PC-9 (cell line): Measurements from ENCODE around the gene ZSWIM3. TPM values are rescaled to one million over a fixed set of nuclear protein-coding genes. Genes with fewer than 3 reads are reported as not detected.

Experiments
- BruUV-seq: library from RNA; stranded (reverse); fragments of 400-500 nt; replicated peaks from 2 replicates; lab custom pipeline; 2021; lab: Mats Ljungman, UMichigan
- CTCF ChIA-PET: fragments of 300-600 bp; sonication (Branson Sonifier 250); formaldehyde crosslinking; loops from one replicate; lab custom pipeline; 2022; ENCODE audit warnings: antibody characterized with exemption; lab: Charles Lee
- POLR2A ChIA-PET: fragments of 300-600 bp; sonication (Branson Sonifier 250); formaldehyde crosslinking; loops from one replicate; lab custom pipeline; 2022; ENCODE audit warnings: antibody characterized with exemption; ENCODE audit not compliant: unreplicated experiment; lab: Charles Lee
- DNase-seq, 2 experiments: peaks; one replicate each; pipeline versions ENCODE4 v3.0.0 to v3.0.0-alpha.2; 2015 to 2022; ENCODE audit warnings: mixed read lengths in 1 of 2
- H2AFZ ChIP-seq: fragments of 200-600 bp; sonication (generic); 2 replicates; pipeline ENCODE4 v1.8.1; 2017; ENCODE audit warnings: antibody characterized with exemption
- H3F3A ChIP-seq: fragments of 200-600 bp; sonication (generic); 2 replicates; pipeline ENCODE4 v1.8.1; 2017; ENCODE audit warnings: antibody characterized with exemption, mild to moderate bottlenecking, low read depth; ENCODE audit not compliant: insufficient read depth
- H3K27ac ChIP-seq: fragments of 200-600 bp; sonication (generic); 2 replicates; pipeline ENCODE4 v1.6.1; 2016; ENCODE audit warnings: mixed run types
- H3K27me3 ChIP-seq: fragments of 200-600 bp; sonication (generic); 2 replicates; pipeline ENCODE4 v1.6.1; 2016; ENCODE audit warnings: low read depth, mixed run types; ENCODE audit not compliant: insufficient read depth
- H3K36me3 ChIP-seq: fragments of 200-600 bp; sonication (generic); 2 replicates; pipeline ENCODE4 v1.6.1; 2016; ENCODE audit warnings: low read depth, mixed run types
- H3K4me1 ChIP-seq: fragments of 200-600 bp; sonication (generic); replicated peaks from 2 replicates; pipeline ENCODE4 v1.6.1; 2016; ENCODE audit warnings: mixed run types; ENCODE audit not compliant: insufficient read depth
- H3K4me2 ChIP-seq: fragments of 200-600 bp; sonication (generic); 2 replicates; pipeline ENCODE4 v1.6.1; 2017; ENCODE audit warnings: mixed run types
- H3K4me3 ChIP-seq: fragments of 200-600 bp; sonication (generic); 2 replicates; pipeline ENCODE4 v1.6.1; 2016; ENCODE audit warnings: mixed run types
- H3K79me2 ChIP-seq: fragments of 200-600 bp; sonication (generic); 2 replicates; pipeline ENCODE4 v1.6.1; 2017; ENCODE audit warnings: low read depth, mixed run types
- H3K9me2 ChIP-seq: fragments of 200-600 bp; sonication (generic); 2 replicates; pipeline ENCODE4 v1.8.1; 2017; ENCODE audit warnings: mild to moderate bottlenecking; ENCODE audit not compliant: insufficient read depth
- H3K9me3 ChIP-seq: fragments of 200-600 bp; sonication (generic); 2 replicates; pipeline ENCODE4 v1.8.1; 2016; ENCODE audit warnings: low read depth; ENCODE audit not compliant: insufficient read depth
- H4K20me1 ChIP-seq: fragments of 200-600 bp; sonication (generic); 2 replicates; pipeline ENCODE4 v1.8.1; 2017; ENCODE audit not compliant: insufficient read depth
- EZH2 ChIP-seq: fragments of 200-600 bp; sonication (generic); IDR thresholded peaks from 2 replicates; pipeline ENCODE4 v1.8.0; 2017; ENCODE audit warnings: antibody characterized with exemption, low read depth
- intact Hi-C: fragments of 100-400 bp; cut with micrococcal nuclease; formaldehyde crosslinking; loops from one replicate; pipeline ENCODE4 v1.10.0; 2022; ENCODE audit not compliant: unreplicated experiment
- total RNA-seq: library from RNA; stranded (reverse); gene quantifications from 2 replicates; pipeline ENCODE4 v1.2.3, GENCODE V29; 2021
- TF ChIP-seq, protein P1 (sequence below): fragments of 200-600 bp; sonication (generic); conservative IDR thresholded peaks from 2 replicates; pipeline ENCODE4 v1.6.1; 2017; ENCODE audit warnings: mixed run types, antibody characterized with exemption, mild to moderate bottlenecking, moderate library complexity

The ZSWIM3 gene
- total RNA-seq, 1 experiment from 2014 or later, result 2.7 TPM

GRCh38 chr20:45892828-45893500, 35.5 kb downstream of the ZSWIM3 start:
- peaks cover 49% of the 10 kb centered on the region; the same call in 1 of the 2 replicates for H3F3A ChIP-seq
- DNase-seq, result no peak
- POLR2A ChIA-PET, result interaction anchor here (0.6 kb wide), 2 partner anchors 36 to 75 kb away, joined by 3 to 4 read pairs; no protein-coding TSS in a partner anchor
- H3K36me3 ChIP-seq, result peaks cover 22% of the 10 kb centered on the region
- H3K9me2 ChIP-seq, result no peaks in the 10 kb centered on the region
- H3K4me1 ChIP-seq, result peaks cover 14% of the 10 kb centered on the region; the same call in 1 of the 2 replicates
- peak overlapping the region; percentile 98 for H3K4me2 ChIP-seq
- no peaks in the 10 kb centered on the region for H3K27me3 ChIP-seq
- no peaks in the 10 kb centered on the region for H4K20me1 ChIP-seq
- no peak overlapping the region for H3K4me3 ChIP-seq
- TF ChIP-seq EZH2, result no peak
- TF ChIP-seq, protein P1, sequence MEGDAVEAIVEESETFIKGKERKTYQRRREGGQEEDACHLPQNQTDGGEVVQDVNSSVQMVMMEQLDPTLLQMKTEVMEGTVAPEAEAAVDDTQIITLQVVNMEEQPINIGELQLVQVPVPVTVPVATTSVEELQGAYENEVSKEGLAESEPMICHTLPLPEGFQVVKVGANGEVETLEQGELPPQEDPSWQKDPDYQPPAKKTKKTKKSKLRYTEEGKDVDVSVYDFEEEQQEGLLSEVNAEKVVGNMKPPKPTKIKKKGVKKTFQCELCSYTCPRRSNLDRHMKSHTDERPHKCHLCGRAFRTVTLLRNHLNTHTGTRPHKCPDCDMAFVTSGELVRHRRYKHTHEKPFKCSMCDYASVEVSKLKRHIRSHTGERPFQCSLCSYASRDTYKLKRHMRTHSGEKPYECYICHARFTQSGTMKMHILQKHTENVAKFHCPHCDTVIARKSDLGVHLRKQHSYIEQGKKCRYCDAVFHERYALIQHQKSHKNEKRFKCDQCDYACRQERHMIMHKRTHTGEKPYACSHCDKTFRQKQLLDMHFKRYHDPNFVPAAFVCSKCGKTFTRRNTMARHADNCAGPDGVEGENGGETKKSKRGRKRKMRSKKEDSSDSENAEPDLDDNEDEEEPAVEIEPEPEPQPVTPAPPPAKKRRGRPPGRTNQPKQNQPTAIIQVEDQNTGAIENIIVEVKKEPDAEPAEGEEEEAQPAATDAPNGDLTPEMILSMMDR, result no peak
- H3K27ac ChIP-seq, result no peak overlapping the region
- H2AFZ ChIP-seq, result no peak overlapping the region
- CTCF ChIA-PET, result interaction anchor here (0.6 kb wide), 1 partner anchor 99 kb away, joined by 3 read pairs; no protein-coding TSS in a partner anchor
- H3K9me3 ChIP-seq, result no peaks in the 10 kb centered on the region
- BruUV-seq, result no TSS peak
- intact Hi-C loops, result loop anchor here (2.0 to 5.0 kb wide), 2 partner anchors 76 to 94 kb away; no protein-coding TSS in a partner anchor
- peaks cover 13% of the 10 kb centered on the region for H3K79me2 ChIP-seq

GRCh38 chr20:45893831-45894230, 36.4 kb downstream of the ZSWIM3 start:
- Histone ChIP-seq H4K20me1 (no peaks in the 10 kb centered on the region), H3K9me2 (no peaks in the 10 kb centered on the region), H3K79me2 (peaks cover 13% of the 10 kb centered on the region), H3F3A (peaks cover 40% of the 10 kb centered on the region; the same call in 1 of the 2 replicates), H3K4me3 (no peak overlapping the region), H3K9me3 (no peaks in the 10 kb centered on the region), H3K36me3 (peaks cover 18% of the 10 kb centered on the region), H2AFZ (no peak overlapping the region), H3K27ac (no peak overlapping the region), H3K27me3 (no peaks in the 10 kb centered on the region), H3K4me2 (no peak overlapping the region), H3K4me1 (peaks cover 14% of the 10 kb centered on the region; the same call in 1 of the 2 replicates)
- ChIA-PET CTCF (interaction anchor here (0.6 kb wide), 1 partner anchor 100 kb away, joined by 3 read pairs; no protein-coding TSS in a partner anchor), POLR2A (no interaction called here)
- no peak for DNase-seq
- BruUV-seq, result no TSS peak
- intact Hi-C loops, result loop anchor here (2.0 to 5.0 kb wide), 2 partner anchors 77 to 95 kb away; no protein-coding TSS in a partner anchor
- TF ChIP-seq, protein P1, result no peak
- TF ChIP-seq EZH2, result no peak

DNA sequence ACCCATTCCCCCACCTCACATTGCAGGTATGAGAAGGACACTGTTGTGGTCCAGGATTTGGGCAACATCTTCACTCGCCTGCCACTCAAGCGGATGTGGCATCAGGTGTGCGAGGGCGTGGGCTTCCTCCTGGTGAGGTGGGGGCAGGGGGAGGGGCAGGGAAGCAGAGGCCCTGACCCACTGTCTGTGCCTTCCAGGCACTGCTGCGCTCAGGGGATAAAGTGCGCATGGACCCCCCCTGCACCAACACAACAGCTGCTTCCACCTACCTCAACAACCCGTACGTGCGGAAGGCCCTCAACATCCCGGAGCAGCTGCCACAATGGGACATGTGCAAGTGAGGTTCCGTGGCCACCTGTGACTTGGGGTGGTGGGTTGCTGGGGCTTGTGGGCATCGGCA, 37.4 kb downstream of the ZSWIM3 start:
- peaks cover 13% of the 10 kb centered on the region for H3K79me2 ChIP-seq
- ChIA-PET CTCF (no interaction called here), POLR2A (no interaction called here)
- no peaks in the 10 kb centered on the region for H3K9me3 ChIP-seq
- peaks cover 14% of the 10 kb centered on the region; the same call in 1 of the 2 replicates for H3K4me1 ChIP-seq
- no peak for DNase-seq
- peaks cover 18% of the 10 kb centered on the region for H3K36me3 ChIP-seq
- intact Hi-C loops, result loop anchor here (1.0 to 5.0 kb wide), 2 partner anchors 40 to 77 kb away; partner anchors contain the start of gene PCIF1
- peaks cover 31% of the 10 kb centered on the region; the same call in 1 of the 2 replicates for H3F3A ChIP-seq
- H4K20me1 ChIP-seq, result no peaks in the 10 kb centered on the region
- no peaks in the 10 kb centered on the region for H3K27me3 ChIP-seq
- H3K27ac ChIP-seq, result no peak overlapping the region
- TF ChIP-seq EZH2, result no peak
- TF ChIP-seq, protein P1, result no peak
- H3K9me2 ChIP-seq, result no peaks in the 10 kb centered on the region
- BruUV-seq, result no TSS peak
- H3K4me3 ChIP-seq, result no peak overlapping the region
- no peak overlapping the region for H3K4me2 ChIP-seq
- H2AFZ ChIP-seq, result no peak overlapping the region
